Heart left ventricle (tissue), 16 donors: ENCODE measurements around the gene NAT14. TPM values are rescaled to one million over a fixed set of nuclear protein-coding genes. Genes with fewer than 3 reads are reported as not detected.
A peak's percentile ranks its signal among the peaks of the same experiment; 100 is the strongest.

ENCODE experiments used
- ATAC-seq, 4 donors: fragments of 200-7000 bp; cut with Tn5 transposase; one replicate each; pipeline ENCODE4 v1.9.1; 2020 to 2022; ENCODE audit warnings: moderate library complexity in 4 of 4, mild to moderate bottlenecking in 3 of 4, moderate number of reproducible peaks in 1 of 4
- DNase-seq, 5 donors: peaks; one replicate each; pipeline ENCODE4 v3.0.0-alpha.2; 2020
- H3K27ac ChIP-seq, 12 donors: fragments of 200-600 bp; sonication (generic) in 4 of 12; one replicate each; pipeline versions ENCODE4 v1.5.0 to v1.8.0; 2016 to 2022; ENCODE audit warnings: mild to moderate bottlenecking in 2 of 12
- H3K27me3 ChIP-seq, 9 donors: fragments of 200-600 bp; sonication (generic) in 2 of 9; one replicate each; pipeline versions ENCODE4 v1.5.1 to v1.8.0; 2016 to 2022; ENCODE audit warnings: mild to moderate bottlenecking in 3 of 9
- H3K36me3 ChIP-seq, 9 donors: fragments of 200-600 bp; sonication (generic) in 2 of 9; one replicate each; pipeline versions ENCODE4 v1.5.0 to v1.8.0; 2018 to 2022; ENCODE audit warnings: mild to moderate bottlenecking in 2 of 9
- H3K4me1 ChIP-seq, 12 donors: fragments of 200-600 bp; sonication (generic) in 4 of 12; one replicate each; pipeline versions ENCODE4 v1.5.0 to v1.8.0; 2016 to 2022; ENCODE audit warnings: mild to moderate bottlenecking in 3 of 12
- H3K4me3 ChIP-seq, 12 donors: fragments of 200-600 bp; sonication (generic) in 4 of 12; one replicate each; pipeline versions ENCODE4 v1.5.0 to v1.8.0; 2017 to 2022; ENCODE audit warnings: mild to moderate bottlenecking in 9 of 12, moderate library complexity in 4 of 12
- H3K9me3 ChIP-seq, 12 donors: fragments of 200-600 bp; sonication (generic) in 4 of 12; one replicate each; pipeline versions ENCODE4 v1.5.0 to v1.8.0; 2016 to 2022; ENCODE audit warnings: mild to moderate bottlenecking in 1 of 12
- POLR2A ChIP-seq, 2 donors: fragments of 450-650 bp; IDR thresholded peaks; one replicate each; pipeline ENCODE4 v1.6.1; 2017; ENCODE audit warnings: antibody characterized with exemption in 2 of 2, mild to moderate bottlenecking in 2 of 2, moderate library complexity in 2 of 2
- WGBS, 4 donors: extraction: QIAGEN DNeasy Blood & Tissue Kit in 2 of 4; methylation state at CpG; one replicate each; pipeline versions ENCODE4 v1.1.5 to v1.1.7; 2013 to 2018; 5-methylcytosine and 5-hydroxymethylcytosine counted together
- intact Hi-C, 10 donors: fragments of 100-400 bp; cut with DNase I; formaldehyde crosslinking; loops; one replicate each; pipeline versions ENCODE4 v1.11.1 to v1.14.2; 2022
- polyA plus RNA-seq, 2 donors: library from polyadenylated mRNA; stranded (reverse); fragments of 200-250 nt; gene quantifications; one replicate each; pipeline ENCODE4 v1.2.3, GENCODE V29; 2013
- total RNA-seq, 9 donors: library from RNA; depleted of rRNA in 2 of 9; stranded (reverse); fragments of >200 nt in 2 of 9; fragmentation: NEBNext Ultra II Directional in 3 of 9; extraction: Animal tissue kit (Norgen Biotek cat#: 25700) in 3 of 9; gene quantifications; one replicate each; pipeline versions ENCODE4 v1.1.0 to v1.2.4, GENCODE V29; 2016 to 2023
- TF ChIP-seq, protein P1 (sequence below), 12 donors: fragments of 200-600 bp; sonication (generic) in 4 of 12; IDR thresholded peaks; one replicate each; pipeline versions ENCODE4 v1.5.0 to v1.8.0; 2018 to 2022; ENCODE audit warnings: antibody characterized with exemption in 12 of 12, mild to moderate bottlenecking in 5 of 12
- donor health status: ischemic (EF 13 %, LVEDD 7.1; RV severe dilation, severe dysfunction).
- donor health status: healthy with polysubstance abuse.
- donor health status: DM: no; HTN: yes; CAD: no.
- donor health status: DM: no; HTN: no; CAD: no.
- donor health status: ischemic (EF 25% LVEDD 6.9; RV normal size, moderate dysfunction).
- donor health status: ischemic (EF 25% LVEDD 5.7; RV mildly dilated, moderate dysfunction).
- donor health status: healthy.
- donor health status: DM: yes; HTN: yes; CAD: no.
- donor health status: ischemic (EF 35%, LVEDD 5.7; RV mildly dilated, moderate dysfunction).
- donor health status: nonischemic (EF 11% LVEDD 7.7; RV severe dilation, severe dysfunction).
- donor health status: DM: yes; HTN: yes; CAD: no.
- donor health status: PGD.
- donor health status: ischemic (EF 29% LVEDD 5.4; RV normal size, mild dysfunction).
- donor health status: nonischemic (EF 23%, LVEDD 6.1; RV moderate dilation, normal function).

The NAT14 gene
- total and polyA plus RNA-seq, 11 donors = 2.9 to 10.4 (median 7.3) TPM

DNA sequence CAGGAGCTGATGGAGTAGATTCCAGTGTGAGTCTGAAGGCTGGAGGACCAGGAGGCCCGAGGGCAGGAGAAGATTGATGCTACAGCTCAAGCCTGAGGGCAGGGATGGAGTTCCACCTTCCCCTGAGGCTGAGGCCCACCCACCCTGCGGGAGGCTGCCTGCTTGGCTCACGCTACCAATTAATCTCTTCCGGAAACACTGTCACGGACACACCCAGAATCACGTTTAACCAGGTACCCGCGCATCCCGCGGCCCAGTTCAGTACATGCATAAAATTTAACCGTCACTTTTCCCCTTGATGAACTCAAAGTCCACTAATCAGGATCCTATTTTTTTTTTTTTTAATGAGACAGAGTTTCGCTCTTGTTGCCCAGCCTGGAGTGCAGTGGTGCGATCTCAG is 13.7 kb upstream of the NAT14 start:
- 77 to 88% (median 83%) methylated on average over 13 of the region's 13 CpGs for WGBS, 4 donors
- no peak overlapping the region for H3K27ac ChIP-seq
- no peak overlapping the region for H3K4me3 ChIP-seq
- H3K9me3 ChIP-seq = no peaks in the 10 kb centered on the region
- ATAC-seq = no peak
- intact Hi-C loops = loop anchor here in 1 of 10 donors (5.0 kb wide), 1 partner anchor 161 kb away; no protein-coding TSS in a partner anchor
- peaks cover 0 to 20% (median 11%) of the 10 kb centered on the region in 12 donors for H3K4me1 ChIP-seq
- TF ChIP-seq, protein P1, sequence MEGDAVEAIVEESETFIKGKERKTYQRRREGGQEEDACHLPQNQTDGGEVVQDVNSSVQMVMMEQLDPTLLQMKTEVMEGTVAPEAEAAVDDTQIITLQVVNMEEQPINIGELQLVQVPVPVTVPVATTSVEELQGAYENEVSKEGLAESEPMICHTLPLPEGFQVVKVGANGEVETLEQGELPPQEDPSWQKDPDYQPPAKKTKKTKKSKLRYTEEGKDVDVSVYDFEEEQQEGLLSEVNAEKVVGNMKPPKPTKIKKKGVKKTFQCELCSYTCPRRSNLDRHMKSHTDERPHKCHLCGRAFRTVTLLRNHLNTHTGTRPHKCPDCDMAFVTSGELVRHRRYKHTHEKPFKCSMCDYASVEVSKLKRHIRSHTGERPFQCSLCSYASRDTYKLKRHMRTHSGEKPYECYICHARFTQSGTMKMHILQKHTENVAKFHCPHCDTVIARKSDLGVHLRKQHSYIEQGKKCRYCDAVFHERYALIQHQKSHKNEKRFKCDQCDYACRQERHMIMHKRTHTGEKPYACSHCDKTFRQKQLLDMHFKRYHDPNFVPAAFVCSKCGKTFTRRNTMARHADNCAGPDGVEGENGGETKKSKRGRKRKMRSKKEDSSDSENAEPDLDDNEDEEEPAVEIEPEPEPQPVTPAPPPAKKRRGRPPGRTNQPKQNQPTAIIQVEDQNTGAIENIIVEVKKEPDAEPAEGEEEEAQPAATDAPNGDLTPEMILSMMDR (IDR thresholded peaks at IDR 0.05) = no peak
- no peak for TF ChIP-seq POLR2A (IDR thresholded peaks at IDR 0.05)
- DNase-seq = no peak
- no peaks in the 10 kb centered on the region for H3K27me3 ChIP-seq
- H3K36me3 ChIP-seq = no peaks in the 10 kb centered on the region

DNA sequence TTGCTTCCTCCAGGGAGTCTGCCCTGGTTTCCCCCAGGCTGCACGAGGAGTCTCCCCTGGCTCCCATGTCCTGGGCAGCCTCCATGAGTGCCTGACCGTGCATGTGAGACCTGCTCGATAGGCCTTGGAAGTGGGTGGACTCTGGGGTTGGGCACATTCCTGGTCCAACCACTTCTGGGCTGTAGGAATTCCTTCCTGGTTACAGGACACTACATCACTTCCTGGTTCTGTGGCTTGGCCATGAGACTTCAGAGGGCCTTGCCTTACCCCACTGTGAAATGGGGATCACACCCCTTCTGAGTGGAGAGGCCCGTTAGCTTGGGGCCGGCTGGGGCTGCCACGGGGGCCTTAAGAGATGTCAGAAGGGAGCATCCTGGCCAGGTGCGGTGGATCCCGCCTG is 12.5 kb upstream of the NAT14 start:
- 77 to 100% (median 83%) methylated on average over 5 to 8 of the region's 8 CpGs for WGBS, 4 donors
- DNase-seq = no peak
- Histone ChIP-seq H3K27me3 (no peaks in the 10 kb centered on the region), H3K9me3 (no peaks in the 10 kb centered on the region), H3K27ac (no peak overlapping the region), H3K4me3 (no peak overlapping the region), H3K4me1 (peaks cover 0 to 21% (median 13%) of the 10 kb centered on the region in 12 donors), H3K36me3 (no peaks in the 10 kb centered on the region)
- no peak for TF ChIP-seq POLR2A (IDR thresholded peaks at IDR 0.05)
- TF ChIP-seq, protein P1 (IDR thresholded peaks at IDR 0.05) = no peak
- ATAC-seq = no peak
- intact Hi-C loops = loop anchor here in 1 of 10 donors (5.0 kb wide), 1 partner anchor 160 kb away; no protein-coding TSS in a partner anchor

DNA sequence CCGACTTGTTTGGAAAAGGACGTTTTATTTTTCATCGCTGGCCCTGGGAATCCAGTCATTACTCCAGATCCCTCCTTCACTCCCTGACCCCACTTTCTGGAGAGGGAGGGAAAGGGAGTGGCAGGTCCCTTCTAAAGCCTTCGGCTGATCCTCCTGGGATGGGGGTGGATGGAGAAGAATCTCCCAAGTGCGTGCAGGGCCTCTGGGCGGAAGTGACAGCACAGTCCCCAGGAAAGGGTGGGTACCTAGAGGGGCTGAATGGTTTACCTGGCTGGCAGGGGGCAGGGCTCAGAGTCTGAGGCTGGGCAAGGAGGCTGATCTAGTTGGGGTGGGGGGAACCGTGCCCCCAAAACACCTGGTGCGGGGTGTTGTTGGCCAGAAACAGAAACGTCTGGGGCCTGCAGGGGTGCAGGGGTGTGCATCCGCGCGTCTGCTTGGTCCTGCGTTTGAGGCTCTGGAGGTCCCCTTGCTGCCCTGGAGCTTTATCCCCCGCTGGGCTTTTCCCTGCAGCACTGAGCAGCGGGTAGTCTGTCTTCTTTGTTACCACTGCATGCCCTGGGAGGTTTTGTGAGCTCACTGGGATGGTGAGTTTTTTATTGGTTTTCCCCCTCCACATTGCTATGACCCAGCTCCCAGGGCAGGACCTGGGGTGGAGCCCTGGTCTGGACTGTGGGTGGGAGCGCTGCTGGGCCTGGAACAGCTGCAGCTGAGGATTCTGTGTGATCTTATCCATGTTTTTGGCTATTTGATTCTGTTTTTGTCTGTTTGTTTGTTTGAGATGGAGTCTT is 11.6 kb upstream of the NAT14 start:
- intact Hi-C loops = loop anchor here in 1 of 10 donors (5.0 kb wide), 1 partner anchor 159 kb away; no protein-coding TSS in a partner anchor
- DNase-seq (no peak), ATAC-seq (no peak)
- Histone ChIP-seq H3K4me1 (peaks cover 0 to 24% (median 15%) of the 10 kb centered on the region in 12 donors), H3K9me3 (no peaks in the 10 kb centered on the region), H3K27me3 (no peaks in the 10 kb centered on the region), H3K27ac (peak overlapping the region in 3 of 12 donors; percentile 19 to 34 (median 29)), H3K4me3 (no peak overlapping the region), H3K36me3 (no peaks in the 10 kb centered on the region)
- TF ChIP-seq POLR2A (IDR thresholded peaks at IDR 0.05) = no peak
- TF ChIP-seq, protein P1 (IDR thresholded peaks at IDR 0.05) = no peak
- 59 to 67% (median 66%) methylated on average over 14 to 16 of the region's 16 CpGs for WGBS, 4 donors
